ENCODE data around the gene PIP4K2B. TPM values are rescaled to one million over a fixed set of nuclear protein-coding genes. Genes with fewer than 3 reads are reported as not detected.
A peak's percentile ranks its signal among the peaks of the same experiment; 100 is the strongest.

Gene PIP4K2B
- total and polyA plus RNA-seq, 9 of the 15 experiments (the other 6 are each of a cell fraction or from before 2014, with no cell fraction given), result 3.7 to 29.9 (median 23.0) TPM

GRCh38 chr17:38735161-38735997, 64.0 kb downstream of the PIP4K2B start (continued):
- TF ChIP-seq ZNF766 (CRISPR knock-in tag; conservative IDR thresholded peaks at IDR 0.05) (no peak), NFIX (CRISPR knock-in tag; IDR thresholded peaks at IDR 0.05; ENCODE audit: low read depth) (no peak), ZNF311 (CRISPR knock-in tag; IDR thresholded peaks at IDR 0.05) (no peak), ZMIZ1 (IDR thresholded peaks at IDR 0.05; ENCODE audit: low read depth in 2 of 2, low read length in 2 of 2) (no peak), ZNF609 (CRISPR knock-in tag; IDR thresholded peaks at IDR 0.05; ENCODE audit: borderline replicate concordance) (no peak), CEBPZ (IDR thresholded peaks at IDR 0.05; ENCODE audit: borderline replicate concordance, low read depth, low read length) (no peak), CREB3L1 (IDR thresholded peaks at IDR 0.05; ENCODE audit: borderline replicate concordance, low read depth) (no peak), SMARCE1 (IDR thresholded peaks at IDR 0.05) (0 out of 2 replicates have a peak, but pooled peaks have one; percentile 34), SMC3 (conservative IDR thresholded peaks at IDR 0.05; ENCODE audit: insufficient read depth, low read depth, low read length) (peak; percentile 72), BACH1 (tag; IDR thresholded peaks at IDR 0.05) (no peak), ZNF584 (CRISPR knock-in tag; IDR thresholded peaks at IDR 0.05; ENCODE audit: low read depth) (no peak), RBM17 (IDR thresholded peaks at IDR 0.05; ENCODE audit: borderline replicate concordance, low read depth, low read length) (no peak)
